Peyer's patch (tissue), 4 donors: ENCODE data around the gene MYADM.

ENCODE experiments used
- POLR2A ChIP-seq, 2 donors: fragments of 450-650 bp; IDR thresholded peaks; one replicate each; pipeline ENCODE4 v1.5.1; 2017; ENCODE audit warnings: antibody characterized with exemption in 2 of 2, mild to moderate bottlenecking in 2 of 2, moderate library complexity in 2 of 2
- TF ChIP-seq, protein P1 (sequence below), 6 experiments: fragments of 450-650 bp in 4 of 6; fragments of 200-600 bp in 2 of 6; sonication (generic) in 1 of 6; IDR thresholded peaks; one replicate each; pipeline ENCODE4 v1.5.1; 2017 to 2019; ENCODE audit warnings: antibody characterized with exemption in 6 of 6, mild to moderate bottlenecking in 3 of 6, moderate library complexity in 1 of 6

DNA sequence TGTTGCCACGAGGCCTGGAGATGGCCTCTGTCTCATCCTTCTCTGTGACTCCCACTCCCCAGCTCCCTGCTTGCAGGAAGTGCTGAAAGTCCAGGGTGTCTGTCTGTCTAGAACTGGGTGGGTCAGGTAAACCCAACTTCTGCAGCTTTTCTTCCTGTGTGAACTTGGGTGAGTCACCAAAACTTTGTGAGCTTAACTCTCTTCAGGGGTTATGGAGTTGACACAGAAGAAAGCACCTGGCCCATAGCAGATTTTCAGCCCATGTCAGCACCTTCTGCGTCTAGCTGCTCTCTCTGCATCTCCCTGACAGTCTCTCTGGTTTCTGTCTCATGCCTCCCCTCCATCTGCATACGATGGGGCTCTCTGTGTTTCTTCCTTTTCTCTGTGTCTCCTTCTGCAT is 37.2 kb downstream of the MYADM start:
- TF ChIP-seq, protein P1, sequence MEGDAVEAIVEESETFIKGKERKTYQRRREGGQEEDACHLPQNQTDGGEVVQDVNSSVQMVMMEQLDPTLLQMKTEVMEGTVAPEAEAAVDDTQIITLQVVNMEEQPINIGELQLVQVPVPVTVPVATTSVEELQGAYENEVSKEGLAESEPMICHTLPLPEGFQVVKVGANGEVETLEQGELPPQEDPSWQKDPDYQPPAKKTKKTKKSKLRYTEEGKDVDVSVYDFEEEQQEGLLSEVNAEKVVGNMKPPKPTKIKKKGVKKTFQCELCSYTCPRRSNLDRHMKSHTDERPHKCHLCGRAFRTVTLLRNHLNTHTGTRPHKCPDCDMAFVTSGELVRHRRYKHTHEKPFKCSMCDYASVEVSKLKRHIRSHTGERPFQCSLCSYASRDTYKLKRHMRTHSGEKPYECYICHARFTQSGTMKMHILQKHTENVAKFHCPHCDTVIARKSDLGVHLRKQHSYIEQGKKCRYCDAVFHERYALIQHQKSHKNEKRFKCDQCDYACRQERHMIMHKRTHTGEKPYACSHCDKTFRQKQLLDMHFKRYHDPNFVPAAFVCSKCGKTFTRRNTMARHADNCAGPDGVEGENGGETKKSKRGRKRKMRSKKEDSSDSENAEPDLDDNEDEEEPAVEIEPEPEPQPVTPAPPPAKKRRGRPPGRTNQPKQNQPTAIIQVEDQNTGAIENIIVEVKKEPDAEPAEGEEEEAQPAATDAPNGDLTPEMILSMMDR (IDR thresholded peaks at IDR 0.05) = no peak
- TF ChIP-seq POLR2A (IDR thresholded peaks at IDR 0.05) = no peak
